GM21447 (cell line): ENCODE data around the gene PWWP2B.
"Not testable (repeated sequence)": the region's sequence is repeated elsewhere in the genome, so short reads cannot be mapped to it uniquely, and the experiment has no call there.

Experiments used
- ATAC-seq: cut with Tn5 transposase; IDR thresholded peaks from one replicate; pipeline ENCODE4 v1.9.1; 2021; ENCODE audit not compliant: unreplicated experiment

PWWP2B gene

GRCh38 chr10:132397036-132397541 lies at the start of gene PWWP2B:
Gene PWWP2B (plus strand): TSS chr10:132397200. CDS start chr10:132397227, 27 bp downstream.
- ATAC-seq: peak; percentile 48

GRCh38 chr10:132347211-132347930 lies 49.6 kb upstream of the PWWP2B start:
- no peak for ATAC-seq

- ATAC-seq: no peak
These were observed 49.1 kb upstream of the PWWP2B start for GRCh38 chr10:132347931-132348267.

- no peak for ATAC-seq
These were observed 47.2 kb upstream of the PWWP2B start for GRCh38 chr10:132349766-132350165.

GRCh38 chr10:132350391-132350790 lies 46.6 kb upstream of the PWWP2B start:
- no peak for ATAC-seq

- no peak for ATAC-seq
These were observed 46.1 kb upstream of the PWWP2B start for GRCh38 chr10:132350946-132351345.

- ATAC-seq: no peak
These were observed 45.4 kb upstream of the PWWP2B start for GRCh38 chr10:132351611-132352010.

GRCh38 chr10:132352462-132353308 lies 44.3 kb upstream of the PWWP2B start:
- ATAC-seq: not testable (repeated sequence)

GRCh38 chr10:132353456-132354355 lies 43.3 kb upstream of the PWWP2B start:
- ATAC-seq: no peak

- ATAC-seq: no peak
These were observed 42.5 kb upstream of the PWWP2B start for GRCh38 chr10:132354356-132355094.

GRCh38 chr10:132355297-132355696 lies 41.7 kb upstream of the PWWP2B start:
- no peak for ATAC-seq

GRCh38 chr10:132355754-132356153 lies 41.2 kb upstream of the PWWP2B start:
- no peak for ATAC-seq

- no peak for ATAC-seq
These were observed 40.3 kb upstream of the PWWP2B start for GRCh38 chr10:132356621-132357195.

- no peak for ATAC-seq
These were observed 39.5 kb upstream of the PWWP2B start for GRCh38 chr10:132357286-132358058.

GRCh38 chr10:132359305-132360040 lies 37.5 kb upstream of the PWWP2B start:
- ATAC-seq: no peak

GRCh38 chr10:132360766-132361447 lies 36.1 kb upstream of the PWWP2B start:
- ATAC-seq: no peak

GRCh38 chr10:132361581-132362101 lies 35.4 kb upstream of the PWWP2B start:
- no peak for ATAC-seq

- ATAC-seq: no peak
These were observed 34.8 kb upstream of the PWWP2B start for GRCh38 chr10:132362151-132362611.
